Gastrocnemius medialis (tissue), 4 donors: ENCODE results near the gene SH3BGRL2.

Experiments used
- POLR2A ChIP-seq, 2 donors: fragments of 450-650 bp; IDR thresholded peaks; one replicate each; pipeline ENCODE4 v1.6.1; 2017; ENCODE audit warnings: antibody characterized with exemption in 2 of 2, mild to moderate bottlenecking in 2 of 2, moderate library complexity in 2 of 2
- TF ChIP-seq, protein P1 (sequence below), 5 experiments: fragments of 450-650 bp in 3 of 5; fragments of 200-600 bp in 2 of 5; sonication (generic) in 2 of 5; IDR thresholded peaks in 4 of 5; conservative IDR thresholded peaks in 1 of 5; 1 replicate in 4 of 5; 2 replicates in 1 of 5; pipeline ENCODE4 v1.5.1; 2016 to 2019; ENCODE audit warnings: antibody characterized with exemption in 5 of 5, mild to moderate bottlenecking in 3 of 5, moderate library complexity in 3 of 5

DNA sequence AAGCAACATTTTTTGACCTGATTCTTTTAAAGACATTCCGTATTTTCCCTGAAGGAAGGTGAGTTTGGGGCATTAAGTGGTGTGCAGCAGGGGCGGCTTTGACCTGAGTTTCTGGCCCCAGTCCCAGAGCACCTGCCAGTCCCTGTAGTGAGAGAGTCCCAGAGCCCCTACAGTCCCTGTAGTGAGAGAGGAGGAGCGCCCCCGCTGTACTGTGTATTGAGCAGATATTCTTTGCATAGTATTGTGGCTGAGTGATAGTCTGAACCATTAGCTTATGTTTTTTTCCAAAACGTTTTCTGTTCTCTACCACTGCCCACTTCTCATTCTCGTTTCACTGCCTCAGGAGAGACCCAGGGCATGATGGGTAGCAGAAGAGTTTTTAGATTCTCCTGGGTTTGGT lies 17.2 kb upstream of the SH3BGRL2 start:
- TF ChIP-seq, protein P1, sequence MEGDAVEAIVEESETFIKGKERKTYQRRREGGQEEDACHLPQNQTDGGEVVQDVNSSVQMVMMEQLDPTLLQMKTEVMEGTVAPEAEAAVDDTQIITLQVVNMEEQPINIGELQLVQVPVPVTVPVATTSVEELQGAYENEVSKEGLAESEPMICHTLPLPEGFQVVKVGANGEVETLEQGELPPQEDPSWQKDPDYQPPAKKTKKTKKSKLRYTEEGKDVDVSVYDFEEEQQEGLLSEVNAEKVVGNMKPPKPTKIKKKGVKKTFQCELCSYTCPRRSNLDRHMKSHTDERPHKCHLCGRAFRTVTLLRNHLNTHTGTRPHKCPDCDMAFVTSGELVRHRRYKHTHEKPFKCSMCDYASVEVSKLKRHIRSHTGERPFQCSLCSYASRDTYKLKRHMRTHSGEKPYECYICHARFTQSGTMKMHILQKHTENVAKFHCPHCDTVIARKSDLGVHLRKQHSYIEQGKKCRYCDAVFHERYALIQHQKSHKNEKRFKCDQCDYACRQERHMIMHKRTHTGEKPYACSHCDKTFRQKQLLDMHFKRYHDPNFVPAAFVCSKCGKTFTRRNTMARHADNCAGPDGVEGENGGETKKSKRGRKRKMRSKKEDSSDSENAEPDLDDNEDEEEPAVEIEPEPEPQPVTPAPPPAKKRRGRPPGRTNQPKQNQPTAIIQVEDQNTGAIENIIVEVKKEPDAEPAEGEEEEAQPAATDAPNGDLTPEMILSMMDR (IDR thresholded peaks at IDR 0.05 in 4 of 5, conservative IDR thresholded peaks at IDR 0.05 in 1 of 5) = no peak
- TF ChIP-seq POLR2A (IDR thresholded peaks at IDR 0.05) = no peak
